Stomach (tissue), 9 donors: ENCODE data around the gene TENT5C. TPM values are rescaled to one million over a fixed set of nuclear protein-coding genes. Genes with fewer than 3 reads are reported as not detected.

ENCODE experiments used
- DNase-seq, 2 donors: peaks; one replicate each; pipeline versions ENCODE4 v3.0.0 to v3.0.0-alpha.2; 2013 to 2019
- H3K27ac ChIP-seq, 5 donors: fragments of 200-600 bp in 4 of 5; sonication (generic) in 4 of 5; one replicate each; pipeline ENCODE4 v1.5.1; 2013 to 2019; ENCODE audit warnings: mild to moderate bottlenecking in 1 of 5, moderate library complexity in 1 of 5
- H3K27me3 ChIP-seq, 3 donors: fragments of 200-600 bp; sonication (generic); one replicate each; pipeline ENCODE4 v1.5.1; 2017 to 2019; ENCODE audit warnings: mixed run types in 1 of 3
- H3K36me3 ChIP-seq, 4 donors: fragments of 200-600 bp; sonication (generic); 1 replicate in 3 of 4; 2 replicates in 1 of 4; pipeline ENCODE4 v1.5.1; 2016 to 2019
- H3K4me1 ChIP-seq, 4 donors: fragments of 200-600 bp; sonication (generic); one replicate each; pipeline ENCODE4 v1.5.1; 2016 to 2019
- H3K4me3 ChIP-seq, 4 donors: fragments of 200-600 bp; sonication (generic) in 3 of 4; one replicate each; pipeline ENCODE4 v1.5.1; 2016 to 2019; ENCODE audit warnings: mild to moderate bottlenecking in 1 of 4
- H3K9me3 ChIP-seq, 4 donors: fragments of 200-600 bp; sonication (generic); one replicate each; pipeline ENCODE4 v1.5.1; 2016 to 2019
- CTCF ChIP-seq, 7 experiments: fragments of 450-650 bp in 4 of 7; fragments of 200-600 bp in 3 of 7; sonication (generic) in 3 of 7; IDR thresholded peaks; one replicate each; pipeline ENCODE4 v1.5.1; 2016 to 2019; ENCODE audit warnings: antibody characterized with exemption in 7 of 7, control low read depth in 2 of 7, mild to moderate bottlenecking in 1 of 7
- EP300 ChIP-seq: sonication (generic); formaldehyde crosslinking; IDR thresholded peaks from one replicate; pipeline ENCODE4 v1.6.1; 2017; ENCODE audit warnings: antibody characterized with exemption
- POLR2A ChIP-seq, 4 donors: fragments of 450-650 bp; IDR thresholded peaks; one replicate each; pipeline ENCODE4 v1.6.1; 2016; ENCODE audit warnings: antibody characterized with exemption in 4 of 4, control low read depth in 2 of 4, mild to moderate bottlenecking in 1 of 4, moderate library complexity in 1 of 4
- POLR2AphosphoS5 ChIP-seq, 3 donors: sonication (generic); formaldehyde crosslinking; IDR thresholded peaks; one replicate each; pipeline ENCODE4 v1.6.1; 2016; ENCODE audit warnings: antibody characterized with exemption in 3 of 3
- WGBS, 5 donors: extraction: QIAGEN DNeasy Blood & Tissue Kit in 3 of 5; methylation state at CpG; one replicate each; pipeline versions ENCODE4 v1.1.5 to v1.1.7; 2013 to 2018; 5-methylcytosine and 5-hydroxymethylcytosine counted together
- intact Hi-C: fragments of 100-400 bp; cut with DNase I; formaldehyde crosslinking; loops from one replicate; pipeline ENCODE4 v1.15.1; 2023; ENCODE audit warnings: low total_unique reads
- polyA plus RNA-seq, 3 donors: library from polyadenylated mRNA; stranded (reverse); fragments of 200-250 nt; gene quantifications; one replicate each; pipeline ENCODE4 v1.2.3, GENCODE V29; 2013
- total RNA-seq, 5 donors: library from RNA; depleted of rRNA; stranded (reverse); fragments of >200 nt; gene quantifications; one replicate each; pipeline versions ENCODE4 v1.1.0 to v1.2.3, GENCODE V29; 2014 to 2016
- donor health status: healthy with polysubstance abuse.
- donor health status: Bipolar disorder and iron deficiency.
- donor health status: healthy.

TENT5C gene
- total and polyA plus RNA-seq, 8 donors: 6.0 to 28.1 (median 11.4) TPM

- 91 to 94% (median 94%) methylated on average over 6 of the region's 6 CpGs for WGBS, 5 donors
- peaks cover 25 to 54% (median 44%) of the 10 kb centered on the region in 4 donors for H3K4me1 ChIP-seq
- TF ChIP-seq CTCF (IDR thresholded peaks at IDR 0.05): no peak
- TF ChIP-seq EP300: no peak
- TF ChIP-seq POLR2AphosphoS5 (IDR thresholded peaks at IDR 0.05): no peak
- no peak for TF ChIP-seq POLR2A (IDR thresholded peaks at IDR 0.05)
- no peak for DNase-seq
- no peaks in the 10 kb centered on the region for H3K9me3 ChIP-seq
- no peaks in the 10 kb centered on the region for H3K27me3 ChIP-seq
- no peak overlapping the region for H3K27ac ChIP-seq
- no peaks in the 10 kb centered on the region for H3K36me3 ChIP-seq
- intact Hi-C loops: no loop called here
- no peak overlapping the region for H3K4me3 ChIP-seq
Observed at GRCh38 chr1:117568999-117569398, 36.8 kb upstream of the TENT5C start.

DNA sequence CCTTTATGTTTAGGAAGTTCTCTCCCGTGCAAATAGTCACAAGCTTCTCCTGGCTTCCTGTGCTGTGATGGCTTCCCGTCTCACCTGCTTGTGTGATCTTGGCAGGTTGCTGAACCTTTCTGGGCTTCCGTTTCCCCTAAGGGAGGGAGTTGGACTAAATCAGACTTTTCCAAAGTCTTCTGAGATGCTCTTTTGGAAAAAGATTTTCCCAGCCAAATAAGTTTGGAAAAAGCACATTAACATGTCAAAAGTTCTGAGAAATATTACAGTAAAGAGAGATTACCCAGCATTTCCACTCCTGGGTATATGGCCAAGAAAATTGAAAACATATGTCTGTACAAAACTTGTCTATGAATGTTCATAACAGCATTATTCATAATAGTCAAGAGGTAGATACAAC is 36.0 kb upstream of the TENT5C start:
- no peak overlapping the region for H3K4me3 ChIP-seq
- intact Hi-C loops: no loop called here
- H3K27ac ChIP-seq: peak overlapping the region in 2 of 5 donors; percentile 77 to 82
- no peaks in the 10 kb centered on the region for H3K27me3 ChIP-seq
- TF ChIP-seq EP300 (no peak), CTCF (IDR thresholded peaks at IDR 0.05) (no peak), POLR2AphosphoS5 (IDR thresholded peaks at IDR 0.05) (no peak)
- 16 to 41% (median 20%) methylated on average over 3 of the region's 3 CpGs for WGBS, 5 donors
- no peaks in the 10 kb centered on the region for H3K9me3 ChIP-seq
- H3K36me3 ChIP-seq: no peaks in the 10 kb centered on the region
- H3K4me1 ChIP-seq: peaks cover 20 to 56% (median 38%) of the 10 kb centered on the region in 4 donors
- peak in 1 of 2 donors; percentile 21 for DNase-seq

DNA sequence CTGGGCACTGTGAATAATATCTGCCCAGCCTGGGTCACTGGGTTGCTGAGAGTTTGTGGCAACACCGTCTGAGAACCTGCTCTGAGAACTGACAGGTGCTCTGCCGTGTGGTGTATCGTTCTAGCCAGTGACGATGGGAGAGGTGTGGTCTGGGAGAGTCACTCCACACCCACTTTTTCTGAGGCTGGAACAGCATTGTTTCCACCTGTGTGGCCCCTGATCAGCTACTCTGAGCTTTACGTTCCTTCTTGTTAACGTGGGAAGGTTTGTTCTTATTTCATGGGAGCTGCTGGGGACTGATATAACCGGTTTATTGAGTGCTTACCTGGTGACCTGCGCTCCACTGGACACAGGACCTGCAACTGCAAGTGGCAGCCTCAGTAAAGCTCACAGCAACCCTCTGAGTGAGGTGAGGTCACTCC is 34.8 kb upstream of the TENT5C start:
- TF ChIP-seq POLR2AphosphoS5 (IDR thresholded peaks at IDR 0.05) (peak in 2 of 3 donors; percentile 37 to 51), POLR2A (IDR thresholded peaks at IDR 0.05) (no peak)
- 27 to 62% (median 36%) methylated on average over 8 of the region's 8 CpGs for WGBS, 5 donors
- DNase-seq: peak; percentile 76 to 88
- Histone ChIP-seq H3K4me1 (peaks cover 15 to 60% (median 35%) of the 10 kb centered on the region in 4 donors), H3K9me3 (no peaks in the 10 kb centered on the region), H3K4me3 (no peak overlapping the region), H3K36me3 (no peaks in the 10 kb centered on the region), H3K27ac (peak overlapping the region; percentile 59 to 82 (median 77)), H3K27me3 (no peaks in the 10 kb centered on the region)
- intact Hi-C loops: no loop called here

GRCh38 chr1:117571496-117571895 is 34.4 kb upstream of the TENT5C start:
- Histone ChIP-seq H3K27ac (peak overlapping the region; percentile 59 to 82 (median 75)), H3K4me3 (no peak overlapping the region), H3K9me3 (no peaks in the 10 kb centered on the region), H3K4me1 (peaks cover 15 to 63% (median 35%) of the 10 kb centered on the region in 4 donors), H3K27me3 (no peaks in the 10 kb centered on the region), H3K36me3 (no peaks in the 10 kb centered on the region)
- DNase-seq: peak in 1 of 2 donors; percentile 56
- no peak for TF ChIP-seq POLR2AphosphoS5 (IDR thresholded peaks at IDR 0.05)
- WGBS, 5 donors: 34 to 56% (median 51%) methylated on average over 5 of the region's 5 CpGs
- intact Hi-C loops: no loop called here

DNA sequence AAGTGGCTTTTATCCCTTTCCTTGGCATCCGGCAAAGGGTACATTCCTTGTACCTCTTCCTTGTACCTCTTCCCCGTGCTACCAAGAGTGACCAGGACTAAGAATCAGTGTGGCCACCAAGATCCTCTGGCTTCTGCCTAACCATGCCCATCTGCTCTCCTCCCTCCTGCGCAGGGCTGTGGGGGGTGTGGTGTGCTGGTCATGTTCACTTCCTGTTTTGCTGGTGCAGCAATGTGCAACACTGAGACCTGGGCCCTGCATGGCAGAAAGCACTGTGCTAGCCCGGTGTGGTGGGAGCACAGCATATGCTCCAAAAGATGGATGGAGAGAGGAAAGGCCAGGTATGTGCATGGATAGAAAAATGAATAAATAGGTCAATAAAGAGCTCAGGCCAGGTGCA is 33.3 kb upstream of the TENT5C start:
- Histone ChIP-seq H3K4me1 (peaks cover 15 to 63% (median 37%) of the 10 kb centered on the region in 4 donors), H3K4me3 (no peak overlapping the region), H3K36me3 (no peaks in the 10 kb centered on the region), H3K27me3 (no peaks in the 10 kb centered on the region), H3K9me3 (no peaks in the 10 kb centered on the region), H3K27ac (peak overlapping the region in 2 of 5 donors; percentile 77 to 82)
- no peak for TF ChIP-seq CTCF (IDR thresholded peaks at IDR 0.05)
- intact Hi-C loops: no loop called here
- peak in 1 of 2 donors; percentile 39 for DNase-seq
- 50 to 75% (median 61%) methylated on average over 4 of the region's 4 CpGs for WGBS, 5 donors
